Liver (tissue), 9 donors: Measurements from ENCODE around the gene LIFR. TPM values are rescaled to one million over a fixed set of nuclear protein-coding genes. Genes with fewer than 3 reads are reported as not detected.

Experiments
- DNase-seq: peaks from one replicate; pipeline ENCODE4 v3.0.0-alpha.2; 2017; ENCODE audit warnings: low spot score
- H3K27ac ChIP-seq, 2 donors: one replicate each; pipeline ENCODE4 v1.7.0; 2013; ENCODE audit warnings: inconsistent platforms in 2 of 2, low read length in 2 of 2, control low read depth in 1 of 2, low read depth in 1 of 2, mild to moderate bottlenecking in 1 of 2
- H3K27me3 ChIP-seq, 4 donors: one replicate each; pipeline versions ENCODE4 v1.6.1 to v1.7.0; 2013; ENCODE audit warnings: low read length in 3 of 4, inconsistent platforms in 1 of 4, mild to moderate bottlenecking in 1 of 4, moderate library complexity in 1 of 4; ENCODE audit not compliant: control insufficient read depth in 4 of 4, insufficient read depth in 4 of 4
- H3K36me3 ChIP-seq, 4 donors: one replicate each; pipeline versions ENCODE4 v1.6.1 to v1.7.0; 2013; ENCODE audit warnings: low read length in 3 of 4, mild to moderate bottlenecking in 3 of 4, low read depth in 1 of 4, moderate library complexity in 1 of 4; ENCODE audit not compliant: control insufficient read depth in 4 of 4, insufficient read depth in 3 of 4
- H3K4me1 ChIP-seq, 4 donors: one replicate each; pipeline versions ENCODE4 v1.6.1 to v1.7.0; 2013; ENCODE audit warnings: low read length in 3 of 4, mild to moderate bottlenecking in 3 of 4, moderate library complexity in 1 of 4; ENCODE audit not compliant: control insufficient read depth in 4 of 4, insufficient read depth in 4 of 4
- H3K4me3 ChIP-seq, 3 donors: one replicate each; pipeline versions ENCODE4 v1.6.1 to v1.7.0; 2013; ENCODE audit warnings: low read length in 3 of 3, control low read depth in 1 of 3, low read depth in 1 of 3, mild to moderate bottlenecking in 1 of 3
- H3K9ac ChIP-seq, 2 donors: one replicate each; pipeline ENCODE4 v1.7.0; 2013; ENCODE audit warnings: low read length in 2 of 2, mild to moderate bottlenecking in 2 of 2, moderate library complexity in 2 of 2, control low read depth in 1 of 2, low read depth in 1 of 2
- H3K9me3 ChIP-seq, 4 donors: one replicate each; pipeline versions ENCODE4 v1.6.1 to v1.7.0; 2013; ENCODE audit warnings: low read length in 3 of 4; ENCODE audit not compliant: control insufficient read depth in 4 of 4
- CTCF ChIP-seq: fragments of 150-350 bp; IDR thresholded peaks from 2 replicates; pipeline ENCODE4 v1.5.1; 2017; ENCODE audit warnings: improper control_type of control experiment, low read depth, low read length; ENCODE audit not compliant: missing input control
- EGR1 ChIP-seq, 2 donors: IDR thresholded peaks; 2 replicates each; pipeline ENCODE4 v1.6.1; 2016 to 2018; ENCODE audit warnings: antibody characterized with exemption in 2 of 2, low read depth in 2 of 2
- FOXA1 ChIP-seq: IDR thresholded peaks from 2 replicates; pipeline ENCODE4 v1.6.1; 2016; ENCODE audit warnings: antibody characterized with exemption
- FOXA2 ChIP-seq: IDR thresholded peaks from 2 replicates; pipeline ENCODE4 v1.6.1; 2016; ENCODE audit warnings: antibody characterized with exemption
- GABPA ChIP-seq, 2 donors: IDR thresholded peaks in 1 of 2; conservative IDR thresholded peaks in 1 of 2; 2 replicates each; pipeline ENCODE4 v1.6.1; 2016; ENCODE audit warnings: antibody characterized with exemption in 2 of 2, mild to moderate bottlenecking in 1 of 2, moderate library complexity in 1 of 2
- HNF4A ChIP-seq, 2 donors: conservative IDR thresholded peaks; 2 replicates each; pipeline ENCODE4 v1.6.1; 2016; ENCODE audit warnings: antibody characterized with exemption in 2 of 2, mild to moderate bottlenecking in 2 of 2
- HNF4G ChIP-seq: IDR thresholded peaks from 2 replicates; pipeline ENCODE4 v1.6.1; 2016; ENCODE audit warnings: antibody characterized with exemption
- JUND ChIP-seq, 2 donors: IDR thresholded peaks; 2 replicates each; pipeline ENCODE4 v1.6.1; 2016; ENCODE audit warnings: antibody characterized with exemption in 2 of 2
- MAX ChIP-seq: IDR thresholded peaks from 2 replicates; pipeline ENCODE4 v1.6.1; 2016; ENCODE audit warnings: antibody characterized with exemption
- NR2F2 ChIP-seq: IDR thresholded peaks from 2 replicates; pipeline ENCODE4 v1.6.1; 2016; ENCODE audit warnings: antibody characterized with exemption
- RAD21 ChIP-seq, 2 donors: IDR thresholded peaks; 2 replicates each; pipeline ENCODE4 v1.6.1; 2016; ENCODE audit warnings: antibody characterized with exemption in 2 of 2, mild to moderate bottlenecking in 2 of 2
- REST ChIP-seq: IDR thresholded peaks from 2 replicates; pipeline ENCODE4 v1.6.1; 2016; ENCODE audit warnings: antibody characterized with exemption, mild to moderate bottlenecking
- RXRA ChIP-seq, 2 donors: IDR thresholded peaks; 2 replicates each; pipeline ENCODE4 v1.6.1; 2017 to 2018; ENCODE audit warnings: antibody characterized with exemption in 2 of 2, mild to moderate bottlenecking in 1 of 2
- SP1 ChIP-seq: IDR thresholded peaks from 2 replicates; pipeline ENCODE4 v1.6.1; 2018; ENCODE audit warnings: antibody characterized with exemption, mild to moderate bottlenecking
- TAF1 ChIP-seq: conservative IDR thresholded peaks from 2 replicates; pipeline ENCODE4 v1.6.1; 2016; ENCODE audit warnings: antibody characterized with exemption, mild to moderate bottlenecking
- YY1 ChIP-seq: IDR thresholded peaks from 2 replicates; pipeline ENCODE4 v1.6.1; 2016; ENCODE audit warnings: antibody characterized with exemption, mild to moderate bottlenecking
- ZBTB33 ChIP-seq: IDR thresholded peaks from 2 replicates; pipeline ENCODE4 v1.6.1; 2016; ENCODE audit warnings: antibody characterized with exemption
- WGBS: extraction: QIAGEN DNeasy Blood & Tissue Kit; methylation state at CpG from one replicate; pipeline ENCODE4 v1.1.7; 2013; 5-methylcytosine and 5-hydroxymethylcytosine counted together
- polyA plus RNA-seq, 2 donors: library from polyadenylated mRNA; stranded (reverse) in 1 of 2; unstranded in 1 of 2; fragments of 200-250 nt in 1 of 2; fragments of >200 nt in 1 of 2; fragmentation: Nextera tagmentation in 1 of 2; extraction: Ambion mirVana in 1 of 2; gene quantifications; one replicate each; pipeline versions ENCODE4 v1.2.1 to v1.2.3, GENCODE V29; 2013 to 2015
- total RNA-seq, 2 donors: library from RNA; depleted of rRNA; stranded (reverse); fragments of >200 nt; gene quantifications; one replicate each; pipeline ENCODE4 v1.2.3, GENCODE V29; 2014
- TF ChIP-seq, protein P1 (sequence below): IDR thresholded peaks from 2 replicates; pipeline ENCODE4 v1.6.1; 2016; ENCODE audit warnings: antibody characterized with exemption
- donor health status: healthy.
- donor health status: healthy.
- donor health status: healthy.
- donor health status: healthy.
- donor health status: healthy.

LIFR gene
- total and polyA plus RNA-seq, 4 donors: 10.5 to 79.7 (median 32.8) TPM

DNA sequence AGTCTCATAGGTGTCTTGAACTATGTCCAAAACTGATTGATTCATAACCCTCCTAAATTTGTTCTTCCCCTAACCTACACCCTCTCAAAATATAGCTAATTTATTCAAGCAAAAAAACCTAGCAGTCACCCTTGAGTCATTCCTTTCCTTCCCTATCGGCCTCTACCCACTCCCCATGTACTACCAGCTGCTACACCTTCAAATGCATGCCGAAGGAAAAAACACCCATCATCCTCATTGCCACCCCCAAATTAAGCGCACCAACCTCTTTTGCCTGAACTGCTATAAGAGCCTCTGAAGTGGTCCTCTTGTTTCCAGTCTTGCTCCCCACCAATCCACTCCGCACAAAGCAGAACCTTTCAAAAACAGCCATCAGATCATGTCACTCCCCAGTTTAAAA is 12.6 kb downstream of the LIFR start (continued):
- TF ChIP-seq ZBTB33 (no peak), RXRA (IDR thresholded peaks at IDR 0.05) (no peak), HNF4A (conservative IDR thresholded peaks at IDR 0.05) (no peak), FOXA1 (no peak), YY1 (no peak)

DNA sequence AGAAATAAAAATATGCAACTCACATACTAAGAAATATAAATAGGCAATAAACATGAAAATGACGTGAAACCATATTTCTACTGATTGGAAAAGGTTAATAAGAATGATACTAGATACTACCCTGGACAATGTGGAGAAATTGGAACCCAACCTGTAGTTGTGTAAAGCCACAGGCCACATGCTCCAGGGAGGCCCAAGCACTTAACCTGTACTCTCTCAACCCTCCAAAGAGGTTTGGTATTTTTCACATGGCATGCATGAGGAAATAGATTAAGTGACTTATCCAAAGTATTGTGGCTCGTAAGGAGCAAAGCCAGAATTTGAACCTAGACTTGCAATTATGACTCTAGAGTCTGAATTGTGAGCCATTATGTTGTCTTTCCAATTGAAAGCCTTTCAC is 13.4 kb downstream of the LIFR start:
- TF ChIP-seq NR2F2 (no peak), FOXA2 (no peak), RXRA (IDR thresholded peaks at IDR 0.05) (no peak), HNF4G (no peak), FOXA1 (no peak), MAX (no peak), YY1 (no peak)
- TF ChIP-seq, protein P1, sequence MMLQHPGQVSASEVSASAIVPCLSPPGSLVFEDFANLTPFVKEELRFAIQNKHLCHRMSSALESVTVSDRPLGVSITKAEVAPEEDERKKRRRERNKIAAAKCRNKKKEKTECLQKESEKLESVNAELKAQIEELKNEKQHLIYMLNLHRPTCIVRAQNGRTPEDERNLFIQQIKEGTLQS: no peak
- no peak overlapping the region for H3K27ac ChIP-seq
- H3K9ac ChIP-seq: no peak overlapping the region
- no peak overlapping the region for H3K4me3 ChIP-seq
- H3K4me1 ChIP-seq: no peaks in the 10 kb centered on the region
- DNase-seq: no peak
- no peaks in the 10 kb centered on the region for H3K36me3 ChIP-seq
- H3K27me3 ChIP-seq: no peaks in the 10 kb centered on the region
- H3K9me3 ChIP-seq: no peaks in the 10 kb centered on the region
- 86% methylated on average over 2 of the region's 2 CpGs for WGBS

DNA sequence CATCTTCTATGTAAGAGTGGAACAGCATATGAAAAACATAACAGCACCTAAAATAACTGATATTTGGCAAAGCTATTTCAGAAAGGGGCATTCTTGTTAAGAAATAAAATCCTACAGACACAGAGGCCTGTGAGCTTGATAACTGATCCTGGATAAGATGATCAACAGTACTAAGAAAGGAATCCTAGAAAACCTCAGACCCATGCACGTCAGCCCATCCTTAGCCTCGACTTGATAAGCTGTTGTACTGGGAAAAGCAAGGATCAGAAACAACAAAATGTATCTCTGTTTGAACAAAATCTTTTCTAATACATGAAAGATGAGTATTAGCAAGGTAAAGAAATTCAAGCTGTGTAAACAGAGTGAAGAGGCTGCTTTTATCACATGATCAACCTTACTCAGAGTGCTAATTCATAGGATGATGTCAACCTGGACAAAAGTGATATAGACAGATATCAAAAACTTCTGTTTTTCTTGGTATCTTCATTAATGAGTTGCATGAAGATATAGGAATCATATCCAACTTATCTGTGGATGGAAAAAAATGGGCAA is 15.2 kb downstream of the LIFR start:
- no peak overlapping the region for H3K27ac ChIP-seq
- no peak overlapping the region for H3K9ac ChIP-seq
- H3K4me1 ChIP-seq: no peaks in the 10 kb centered on the region
- no peak for TF ChIP-seq ZBTB33
- TF ChIP-seq REST: no peak
- no peak for TF ChIP-seq RXRA (IDR thresholded peaks at IDR 0.05)
- TF ChIP-seq TAF1: no peak
- no peak for TF ChIP-seq SP1
- TF ChIP-seq JUND (IDR thresholded peaks at IDR 0.05): no peak
- TF ChIP-seq HNF4G: no peak
- no peak for TF ChIP-seq RAD21 (IDR thresholded peaks at IDR 0.05)
- TF ChIP-seq CTCF: no peak
- no peak for TF ChIP-seq NR2F2
- TF ChIP-seq FOXA1: no peak
- no peak for TF ChIP-seq EGR1 (IDR thresholded peaks at IDR 0.05; ENCODE audit: low read depth in 2 of 2)
- TF ChIP-seq HNF4A (conservative IDR thresholded peaks at IDR 0.05): no peak
- TF ChIP-seq GABPA (IDR thresholded peaks at IDR 0.05 in 1 of 2, conservative IDR thresholded peaks at IDR 0.05 in 1 of 2): no peak
- TF ChIP-seq, protein P1: no peak
- H3K36me3 ChIP-seq: no peaks in the 10 kb centered on the region
- H3K27me3 ChIP-seq: no peaks in the 10 kb centered on the region
- WGBS: 77% methylated on average over 2 of the region's 2 CpGs
- no peak for DNase-seq
- no peaks in the 10 kb centered on the region for H3K9me3 ChIP-seq
- no peak overlapping the region for H3K4me3 ChIP-seq
